Mucosa of gallbladder (tissue), 1 donor: Measurements from ENCODE around the gene SKAP1. TPM values are rescaled to one million over a fixed set of nuclear protein-coding genes. Genes with fewer than 3 reads are reported as not detected.
"Not testable (repeated sequence)": the region's sequence is repeated elsewhere in the genome, so short reads cannot be mapped to it uniquely, and the experiment has no call there.

Experiments
- DNase-seq: peaks from one replicate; pipeline ENCODE4 v3.0.0-alpha.2; 2020; ENCODE audit warnings: low spot score
- total RNA-seq: library from RNA; stranded (reverse); gene quantifications from one replicate; pipeline ENCODE4 v1.2.1, GENCODE V29; 2021
- donor health status: DM: no; HTN: no; CAD: no.

SKAP1 gene
- total RNA-seq, 1 donor from 2014 or later, result 5.4 TPM

DNA sequence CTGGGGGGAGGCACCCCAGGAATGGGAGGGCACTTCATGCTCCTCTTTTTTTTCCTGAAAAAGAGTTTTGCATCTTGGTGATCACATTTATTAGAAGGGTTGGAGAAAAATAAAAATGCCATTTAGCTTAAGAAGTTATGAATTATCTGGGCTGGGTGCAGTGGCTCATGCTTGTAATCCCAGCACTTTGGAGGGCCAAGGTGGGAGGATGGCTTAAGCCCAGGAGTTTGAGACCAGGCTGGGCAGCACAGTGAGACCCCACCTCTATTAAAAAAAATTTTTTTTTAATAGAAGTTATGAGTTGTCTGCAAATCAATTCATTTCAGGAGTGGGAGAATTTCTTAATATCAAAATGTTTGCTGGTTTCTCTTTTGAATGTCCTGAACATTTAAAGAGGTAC, 219.0 kb downstream of the SKAP1 start:
- no peak for DNase-seq

DNA sequence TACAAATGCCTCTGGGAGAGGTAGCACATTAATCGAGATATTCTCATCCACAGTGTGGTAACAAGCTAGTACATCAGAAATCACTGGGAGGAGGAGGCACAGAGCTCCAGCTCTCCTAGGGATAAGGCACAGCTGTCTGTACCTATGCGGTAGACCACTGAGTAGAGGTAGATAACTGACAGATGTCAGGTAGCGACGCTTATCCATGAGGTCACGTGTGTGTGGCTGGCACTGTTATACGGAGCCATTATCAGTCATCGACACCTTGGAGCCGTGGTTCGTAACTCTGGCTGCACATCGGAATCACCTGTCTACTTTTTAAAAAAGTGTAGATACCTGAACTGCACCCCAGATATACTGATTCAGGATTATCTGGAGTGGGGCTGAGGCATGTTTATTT, 220.0 kb downstream of the SKAP1 start:
- DNase-seq, result no peak

DNA sequence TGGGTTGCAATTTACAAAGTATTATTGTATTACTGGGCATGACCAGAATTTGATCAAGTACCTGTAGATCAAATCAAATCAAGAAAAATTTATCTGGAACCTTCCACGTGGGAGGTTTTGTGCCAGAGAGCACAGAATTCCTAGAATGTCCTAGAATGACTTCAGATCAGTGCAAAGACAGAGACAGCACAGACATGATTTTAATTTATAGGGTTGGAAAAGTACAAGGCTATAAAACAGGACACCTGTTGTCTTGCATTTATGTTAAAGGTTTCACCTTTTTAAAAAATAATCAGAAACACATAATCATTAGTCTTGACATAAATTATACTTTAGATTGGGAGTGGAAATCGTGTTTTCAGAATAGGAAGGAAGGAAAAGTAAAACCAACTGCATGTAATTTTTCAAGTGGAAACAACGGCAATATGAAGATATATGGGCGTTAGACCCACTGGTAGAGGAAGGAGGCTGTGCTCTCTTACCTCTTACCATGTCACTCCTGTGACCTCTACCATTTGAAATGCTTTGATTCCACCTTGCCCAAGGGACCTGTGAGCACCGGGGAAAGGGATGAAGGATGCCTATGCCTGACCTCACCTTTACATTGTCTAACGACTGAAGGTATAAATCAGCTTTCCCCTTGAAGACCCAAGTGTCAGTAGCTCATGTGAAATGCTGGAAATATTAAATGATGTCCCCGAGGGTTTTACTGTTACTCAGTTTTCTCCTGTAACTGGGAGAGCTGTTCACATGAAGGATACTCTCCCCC, 222.1 kb downstream of the SKAP1 start:
- DNase-seq, result no peak

- DNase-seq, result not testable (repeated sequence)
These were observed 223.0 kb downstream of the SKAP1 start for GRCh38 chr17:48207036-48207435.

DNA sequence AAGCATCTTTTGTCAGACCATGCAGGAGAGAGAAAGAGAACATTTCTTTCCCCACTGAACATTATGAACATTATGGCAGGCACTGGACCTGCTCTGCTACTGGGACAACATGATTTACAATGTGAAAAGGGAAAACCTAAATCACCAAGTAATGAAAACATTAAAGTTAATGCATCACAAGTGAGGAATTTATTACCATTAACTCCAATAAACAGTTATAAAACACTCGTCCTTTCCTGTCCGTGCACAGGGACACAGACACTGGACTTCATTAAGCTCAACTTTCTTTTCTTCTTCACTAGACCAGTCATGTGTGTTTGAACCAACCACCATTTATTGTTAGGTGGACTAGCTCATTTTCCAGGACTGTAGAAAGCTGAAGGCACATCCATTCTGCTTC, 227.1 kb downstream of the SKAP1 start:
- DNase-seq, result no peak

DNA sequence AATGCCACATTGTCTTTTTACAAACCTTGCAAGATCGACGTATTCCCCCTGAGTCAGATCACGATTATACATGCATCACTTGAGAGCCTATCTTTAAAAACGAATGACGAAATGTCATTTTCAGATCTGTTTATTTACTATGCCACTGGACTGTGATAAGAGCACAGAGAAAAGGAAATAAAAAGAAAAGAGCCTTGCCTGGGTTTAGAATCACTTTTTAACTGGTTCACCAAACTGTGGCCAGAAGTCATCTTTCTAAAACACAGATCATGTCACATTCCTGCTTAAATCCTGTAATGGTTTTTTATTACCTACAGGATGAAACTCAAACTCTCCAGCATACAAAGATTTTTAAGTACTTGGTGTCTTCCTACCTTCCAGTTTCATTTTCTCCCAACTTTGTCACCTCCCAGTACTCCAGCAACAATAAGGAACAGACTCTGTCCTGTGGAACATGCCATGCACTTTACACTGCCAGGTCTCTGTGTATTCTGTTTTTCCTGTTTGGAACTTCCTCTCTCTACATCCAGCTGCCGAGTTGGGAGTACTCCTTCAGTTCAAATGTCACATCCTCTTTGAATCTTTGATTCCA, 231.0 kb downstream of the SKAP1 start:
- DNase-seq, result no peak

- no peak for DNase-seq
These were observed 234.1 kb downstream of the SKAP1 start for GRCh38 chr17:48195910-48196309.

DNA sequence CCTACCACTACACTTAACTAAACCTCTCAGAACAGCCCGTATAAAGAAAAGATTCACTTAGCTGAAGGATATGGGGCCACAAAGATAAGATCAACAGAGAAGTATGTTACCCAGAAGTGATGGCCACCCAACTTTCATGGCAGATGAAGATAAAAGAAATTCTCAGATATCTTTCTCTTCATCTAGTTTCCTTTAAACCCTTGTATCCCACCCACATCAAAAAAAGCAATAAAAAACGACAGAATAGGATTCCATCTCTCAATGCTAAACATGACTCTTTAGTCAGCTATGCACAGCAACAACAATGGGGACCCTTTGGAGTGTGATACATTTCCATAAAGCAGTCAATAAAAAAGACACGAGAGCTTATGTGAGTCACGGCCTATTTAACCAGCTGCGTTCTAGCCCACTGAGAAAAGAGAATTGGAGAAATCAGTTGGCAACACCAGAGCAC, 235.9 kb downstream of the SKAP1 start:
- no peak for DNase-seq

DNA sequence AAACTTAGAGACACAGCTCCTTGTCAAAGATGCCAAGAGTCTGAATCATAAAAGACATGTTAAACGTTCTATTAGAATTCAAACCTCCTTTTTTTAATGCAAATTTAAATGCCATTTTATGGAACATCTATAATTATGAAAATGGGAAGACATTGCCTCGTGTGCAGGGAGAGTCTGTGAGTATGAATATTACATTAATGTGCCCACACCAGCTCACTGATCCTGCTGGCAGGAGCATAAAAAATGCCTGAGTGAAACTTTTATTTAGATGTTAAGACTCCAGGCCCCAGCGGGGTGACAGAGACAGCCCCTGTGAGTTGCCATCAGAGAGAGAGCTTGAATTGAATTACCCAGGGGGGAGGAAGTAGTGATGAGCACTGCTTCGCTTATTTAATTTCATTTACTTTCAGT, 237.7 kb downstream of the SKAP1 start:
- no peak for DNase-seq

DNA sequence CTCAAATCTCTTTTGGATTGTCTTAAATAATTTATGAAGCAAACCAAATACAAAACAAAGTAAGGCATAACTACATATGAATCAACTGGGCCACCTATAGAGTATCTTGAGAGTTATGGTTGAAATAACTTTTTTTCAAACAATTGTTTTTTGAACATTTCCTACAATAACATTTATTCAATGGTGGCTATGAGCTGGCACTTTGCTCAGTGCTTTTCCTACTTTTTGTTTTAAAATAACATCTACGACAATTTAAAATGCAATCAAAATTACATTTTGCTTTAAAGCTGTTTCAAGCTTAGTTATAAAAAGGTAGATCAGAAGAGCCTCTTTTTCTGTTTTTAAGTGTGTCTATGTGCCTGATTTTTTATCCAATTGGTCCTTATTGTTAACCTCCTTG, 238.7 kb downstream of the SKAP1 start:
- DNase-seq, result no peak

GRCh38 chr17:48190871-48191270, 239.1 kb downstream of the SKAP1 start:
- DNase-seq, result no peak

- DNase-seq, result no peak
These were observed 242.0 kb downstream of the SKAP1 start for GRCh38 chr17:48187872-48188608.

DNA sequence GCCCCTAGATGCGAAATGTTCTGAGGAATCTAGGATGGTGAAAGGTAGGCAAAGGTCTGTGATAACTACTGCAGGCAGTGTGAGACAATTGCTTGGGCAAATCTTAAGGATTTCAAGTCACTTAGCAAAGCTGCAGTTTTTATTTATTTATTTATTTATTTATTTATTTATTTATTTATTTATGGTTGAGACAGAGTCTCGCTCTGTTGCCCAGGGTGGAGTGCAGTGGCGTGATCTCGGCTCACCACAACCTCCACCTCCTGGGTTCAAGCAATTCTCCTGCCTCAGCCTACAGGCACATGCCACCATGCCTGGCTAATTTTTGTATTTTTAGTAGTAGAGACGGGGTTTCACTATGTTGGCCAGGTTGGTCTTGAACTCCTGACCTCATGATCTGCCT, 243.7 kb downstream of the SKAP1 start:
- DNase-seq, result not testable (repeated sequence)

GRCh38 chr17:48184721-48185120, 245.3 kb downstream of the SKAP1 start:
- no peak for DNase-seq

GRCh38 chr17:48181653-48182052, 248.4 kb downstream of the SKAP1 start:
- DNase-seq, result no peak

DNA sequence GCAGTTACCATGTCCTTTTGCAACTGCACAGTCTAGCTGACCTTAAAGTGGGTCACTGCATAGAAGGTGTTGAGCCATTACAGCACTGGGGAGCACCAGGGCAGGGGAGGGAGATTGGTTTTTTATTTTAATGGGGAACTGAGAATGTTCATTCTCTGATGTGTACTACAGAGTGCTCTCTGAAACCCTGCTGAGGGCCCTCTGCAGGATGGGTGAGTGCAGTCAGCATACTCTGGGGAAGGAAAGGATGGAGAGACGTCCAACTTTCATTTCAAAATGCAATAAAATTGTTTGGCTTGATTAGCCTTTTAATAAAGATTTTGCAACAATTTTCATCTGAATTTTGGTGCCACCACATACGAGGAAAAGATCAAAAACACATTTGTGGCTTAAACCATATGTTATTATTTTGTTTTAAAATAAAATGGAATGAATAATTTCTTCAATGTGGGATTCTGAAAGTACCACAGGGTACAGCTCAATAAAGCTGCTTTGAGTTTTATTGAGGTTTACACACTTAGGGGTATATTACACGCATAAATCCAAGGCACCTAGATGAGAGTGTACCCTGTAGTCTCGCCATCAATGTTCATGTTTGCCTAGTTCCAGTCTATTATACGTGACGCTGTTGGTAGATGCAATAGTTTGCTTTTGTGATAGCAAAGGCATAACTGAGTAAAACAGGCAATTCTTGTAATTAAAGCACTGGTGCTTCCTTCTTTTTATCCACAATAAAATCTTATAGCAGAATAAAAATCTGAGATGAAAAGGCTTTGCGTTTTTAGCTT, 249.0 kb downstream of the SKAP1 start:
- DNase-seq, result no peak

- no peak for DNase-seq
These were observed 250.7 kb downstream of the SKAP1 start for GRCh38 chr17:48179071-48179945.

DNA sequence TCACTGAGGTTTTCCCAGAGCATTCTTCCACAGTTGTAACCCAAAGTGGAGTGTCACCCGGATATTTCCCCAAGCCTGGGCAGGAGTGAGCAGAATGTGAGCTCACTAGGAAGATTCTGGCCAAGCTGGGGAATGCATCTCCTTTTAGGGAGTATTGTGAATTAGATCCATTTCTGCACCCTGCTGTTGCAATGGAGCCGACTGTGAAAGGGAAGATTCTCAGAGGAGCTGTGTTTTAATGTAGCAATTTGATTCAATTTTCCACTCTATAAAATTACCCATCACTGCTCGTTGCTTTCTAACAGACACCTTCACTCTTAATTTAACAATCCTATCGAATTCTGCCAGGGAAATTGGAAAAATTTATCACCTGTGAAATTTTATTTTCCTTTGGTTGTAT, 251.7 kb downstream of the SKAP1 start:
- DNase-seq, result no peak

DNA sequence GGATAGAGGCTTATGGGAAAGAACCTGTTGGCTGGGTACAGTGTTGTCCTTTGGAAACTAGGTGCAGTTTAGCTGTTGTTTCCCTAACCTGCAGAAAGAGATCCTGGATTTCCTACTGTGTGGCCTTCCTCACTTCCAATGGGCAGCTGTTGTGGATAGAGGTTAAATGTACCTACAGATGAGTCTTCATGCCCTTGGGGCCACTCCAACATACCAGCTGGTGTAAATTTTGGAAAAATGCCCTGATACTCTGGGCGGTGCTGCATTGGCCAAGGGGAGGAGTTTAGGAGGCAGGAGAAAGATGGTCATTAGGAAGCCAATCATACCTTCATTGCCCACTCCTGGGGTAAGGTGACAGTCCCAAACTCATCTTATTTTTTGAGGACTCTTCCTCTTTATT, 252.2 kb downstream of the SKAP1 start:
- DNase-seq, result no peak

DNA sequence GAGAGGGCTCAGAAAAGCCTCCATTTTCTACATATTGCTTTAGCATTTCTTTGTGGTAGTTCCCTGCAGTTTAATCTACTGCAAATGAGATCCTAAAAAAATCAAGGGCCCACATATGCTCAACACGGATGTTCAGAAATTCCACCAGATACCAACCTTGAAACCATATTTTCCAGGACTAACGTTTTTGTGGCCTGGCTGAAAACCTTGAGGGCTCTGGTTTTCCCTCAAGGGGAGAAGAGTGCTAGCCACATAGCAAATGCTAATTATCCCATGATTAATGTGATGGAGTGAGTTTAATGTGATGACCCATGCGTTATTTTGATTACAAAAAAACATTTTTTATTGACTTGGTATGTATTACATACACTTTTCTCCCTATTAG, 253.6 kb downstream of the SKAP1 start:
- DNase-seq, result no peak
